Measurements from ENCODE around the gene FSTL1.

Gene FSTL1

DNA sequence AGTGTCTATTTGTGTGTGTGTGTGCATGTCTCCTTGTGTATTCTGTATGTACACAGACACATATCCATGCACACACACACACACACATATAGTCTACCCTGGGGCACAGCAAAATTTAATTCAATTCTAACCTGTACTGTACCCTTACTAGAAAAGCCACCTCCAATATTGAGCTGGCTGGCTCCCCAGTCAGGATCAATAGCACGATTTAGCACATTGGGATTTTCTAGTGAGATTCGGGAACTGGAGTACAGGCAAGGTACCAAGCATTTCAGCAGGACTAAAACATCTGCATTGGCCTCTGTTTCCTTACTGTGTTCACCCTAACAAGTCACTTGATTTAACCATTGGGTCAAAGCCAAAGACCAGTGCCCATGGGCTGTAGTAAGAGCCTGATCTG is 13.2 kb downstream of the FSTL1 start:
- Histone ChIP-seq H2BK120ac (ENCODE audit: low read depth, low read length) (no peak overlapping the region), H3K4ac (ENCODE audit: low read length) (no peak overlapping the region), H2BK5ac (ENCODE audit: low read length) (no peak overlapping the region), H4K91ac (ENCODE audit: low read depth, low read length, poor library complexity) (no peak overlapping the region), H2AFZ (ENCODE audit: low read length) (no peak overlapping the region), H3K36me3 (replicated peaks in 1 of 2; ENCODE audit: control insufficient read depth in 2 of 2, insufficient read depth in 2 of 2, low read length in 2 of 2) (peaks cover 17 to 47% of the 10 kb centered on the region in 2 donors), H3K18ac (ENCODE audit: low read length) (no peak overlapping the region), H3K79me1 (ENCODE audit: low read depth, low read length) (peaks cover 4% of the 10 kb centered on the region), H3K4me2 (ENCODE audit: insufficient read depth, low read length, poor library complexity, severe bottlenecking) (no peak overlapping the region), H3K27me3 (ENCODE audit: control insufficient read depth in 3 of 3, insufficient read depth in 3 of 3, low read depth in 1 of 3, low read length in 3 of 3) (no peaks in the 10 kb centered on the region), H2BK12ac (ENCODE audit: low read length) (no peak overlapping the region), H3K23ac (ENCODE audit: low read depth, low read length, poor library complexity) (no peak overlapping the region), H3K14ac (ENCODE audit: low read length) (no peak overlapping the region), H3K9ac (ENCODE audit: low read depth, low read length, poor library complexity) (no peak overlapping the region), H3K9me3 (replicated peaks in 1 of 2; ENCODE audit: control insufficient read depth in 2 of 2, insufficient read depth in 1 of 2, low read depth in 1 of 2, low read length in 2 of 2) (peaks cover 0 to 4% of the 10 kb centered on the region in 2 donors), H2BK15ac (ENCODE audit: low read length) (no peak overlapping the region), H3K4me3 (ENCODE audit: low read length in 2 of 2) (no peak overlapping the region), H2AK5ac (ENCODE audit: low read depth, low read length) (no peak overlapping the region), H3K4me1 (ENCODE audit: control insufficient read depth in 2 of 2, insufficient read depth in 1 of 2, low read depth in 1 of 2, low read length in 2 of 2) (peaks cover 2 to 7% of the 10 kb centered on the region in 2 donors), H3K27ac (replicated peaks; ENCODE audit: low read length) (no peak overlapping the region), H4K8ac (ENCODE audit: low read depth, low read length) (no peak overlapping the region)
- WGBS, 2 donors (ENCODE audit: extremely low coverage in 2 of 2, insufficient read length in 2 of 2, insufficient replicate concordance in 1 of 2): no CpG with 5 or more reads among the region's 2 CpGs
- no peak for DNase-seq (ENCODE audit: low spot score)

GRCh38 chr3:120436523-120437050 is 14.2 kb downstream of the FSTL1 start:
- Histone ChIP-seq H2BK15ac (ENCODE audit: low read length) (no peak overlapping the region), H3K4me1 (ENCODE audit: control insufficient read depth in 2 of 2, insufficient read depth in 1 of 2, low read depth in 1 of 2, low read length in 2 of 2) (peaks cover 9 to 11% of the 10 kb centered on the region in 2 donors), H3K4ac (ENCODE audit: low read length) (peak overlapping the region; percentile 77), H3K18ac (ENCODE audit: low read length) (no peak overlapping the region), H2AFZ (ENCODE audit: low read length) (no peak overlapping the region), H4K91ac (ENCODE audit: low read depth, low read length, poor library complexity) (no peak overlapping the region), H3K9me3 (replicated peaks in 1 of 2; ENCODE audit: control insufficient read depth in 2 of 2, insufficient read depth in 1 of 2, low read depth in 1 of 2, low read length in 2 of 2) (peaks cover 0 to 4% of the 10 kb centered on the region in 2 donors), H3K4me3 (ENCODE audit: low read length in 2 of 2) (no peak overlapping the region), H2BK5ac (ENCODE audit: low read length) (no peak overlapping the region), H3K14ac (ENCODE audit: low read length) (no peak overlapping the region), H3K36me3 (replicated peaks in 1 of 2; ENCODE audit: control insufficient read depth in 2 of 2, insufficient read depth in 2 of 2, low read length in 2 of 2) (peaks cover 17 to 45% of the 10 kb centered on the region in 2 donors), H3K27me3 (ENCODE audit: control insufficient read depth in 3 of 3, insufficient read depth in 3 of 3, low read depth in 1 of 3, low read length in 3 of 3) (no peaks in the 10 kb centered on the region), H3K9ac (ENCODE audit: low read depth, low read length, poor library complexity) (peak overlapping the region; percentile 5), H3K4me2 (ENCODE audit: insufficient read depth, low read length, poor library complexity, severe bottlenecking) (no peak overlapping the region), H2AK5ac (ENCODE audit: low read depth, low read length) (no peak overlapping the region), H3K23ac (ENCODE audit: low read depth, low read length, poor library complexity) (no peak overlapping the region), H4K8ac (ENCODE audit: low read depth, low read length) (no peak overlapping the region), H2BK120ac (ENCODE audit: low read depth, low read length) (no peak overlapping the region), H3K27ac (replicated peaks; ENCODE audit: low read length) (no peak overlapping the region), H3K79me1 (ENCODE audit: low read depth, low read length) (peaks cover 4% of the 10 kb centered on the region), H2BK12ac (ENCODE audit: low read length) (no peak overlapping the region)
- DNase-seq (ENCODE audit: low spot score): no peak
- WGBS, 2 donors (ENCODE audit: extremely low coverage in 2 of 2, insufficient read length in 2 of 2, insufficient replicate concordance in 1 of 2): no CpG with 5 or more reads among the region's 4 CpGs

DNA sequence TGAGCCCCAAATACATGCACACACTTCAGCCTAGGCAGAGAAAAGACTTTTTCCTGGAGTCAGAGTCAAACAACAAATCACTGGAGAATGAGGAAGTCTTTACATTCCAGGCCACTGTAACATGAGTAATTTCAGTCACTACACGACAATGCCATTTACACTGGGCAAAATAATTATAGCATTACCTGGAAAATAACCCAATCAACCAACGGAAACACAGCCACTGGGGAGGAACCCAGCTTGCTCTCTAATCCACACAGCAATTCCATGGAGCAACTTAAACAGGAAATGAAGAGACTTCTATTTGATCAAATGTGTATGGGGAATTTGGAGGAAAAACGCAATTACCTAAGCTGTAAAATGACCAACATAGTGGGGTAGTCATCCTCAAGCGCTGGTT is 15.2 kb downstream of the FSTL1 start:
- Histone ChIP-seq H3K9ac (ENCODE audit: low read depth, low read length, poor library complexity) (no peak overlapping the region), H3K4me2 (ENCODE audit: insufficient read depth, low read length, poor library complexity, severe bottlenecking) (no peak overlapping the region), H2BK120ac (ENCODE audit: low read depth, low read length) (no peak overlapping the region), H2AK5ac (ENCODE audit: low read depth, low read length) (no peak overlapping the region), H3K18ac (ENCODE audit: low read length) (no peak overlapping the region), H3K4me3 (ENCODE audit: low read length in 2 of 2) (no peak overlapping the region), H2BK12ac (ENCODE audit: low read length) (no peak overlapping the region), H3K36me3 (replicated peaks in 1 of 2; ENCODE audit: control insufficient read depth in 2 of 2, insufficient read depth in 2 of 2, low read length in 2 of 2) (peaks cover 11 to 44% of the 10 kb centered on the region in 2 donors), H3K14ac (ENCODE audit: low read length) (no peak overlapping the region), H2BK15ac (ENCODE audit: low read length) (no peak overlapping the region), H2BK5ac (ENCODE audit: low read length) (no peak overlapping the region), H3K79me1 (ENCODE audit: low read depth, low read length) (peaks cover 4% of the 10 kb centered on the region), H3K23ac (ENCODE audit: low read depth, low read length, poor library complexity) (no peak overlapping the region), H4K91ac (ENCODE audit: low read depth, low read length, poor library complexity) (no peak overlapping the region), H3K4me1 (ENCODE audit: control insufficient read depth in 2 of 2, insufficient read depth in 1 of 2, low read depth in 1 of 2, low read length in 2 of 2) (peaks cover 9 to 11% of the 10 kb centered on the region in 2 donors), H3K27ac (replicated peaks; ENCODE audit: low read length) (no peak overlapping the region), H3K9me3 (replicated peaks in 1 of 2; ENCODE audit: control insufficient read depth in 2 of 2, insufficient read depth in 1 of 2, low read depth in 1 of 2, low read length in 2 of 2) (peaks cover 0 to 4% of the 10 kb centered on the region in 2 donors), H2AFZ (ENCODE audit: low read length) (no peak overlapping the region), H3K27me3 (ENCODE audit: control insufficient read depth in 3 of 3, insufficient read depth in 3 of 3, low read depth in 1 of 3, low read length in 3 of 3) (no peaks in the 10 kb centered on the region), H4K8ac (ENCODE audit: low read depth, low read length) (no peak overlapping the region), H3K4ac (ENCODE audit: low read length) (no peak overlapping the region)
- no CpG with 5 or more reads among the region's 4 CpGs for WGBS, 2 donors (ENCODE audit: extremely low coverage in 2 of 2, insufficient read length in 2 of 2, insufficient replicate concordance in 1 of 2)
- no peak for DNase-seq (ENCODE audit: low spot score)

GRCh38 chr3:120433662-120434331 is 17.0 kb downstream of the FSTL1 start:
- WGBS, 2 donors (ENCODE audit: extremely low coverage in 2 of 2, insufficient read length in 2 of 2, insufficient replicate concordance in 1 of 2): no CpG with 5 or more reads among the region's 4 CpGs
- no peak overlapping the region for H4K8ac ChIP-seq (ENCODE audit: low read depth, low read length)
- peak overlapping the region; percentile 22 for H3K18ac ChIP-seq (ENCODE audit: low read length)
- peaks cover 11% of the 10 kb centered on the region in 2 donors for H3K4me1 ChIP-seq (ENCODE audit: control insufficient read depth in 2 of 2, insufficient read depth in 1 of 2, low read depth in 1 of 2, low read length in 2 of 2)
- no peaks in the 10 kb centered on the region for H3K27me3 ChIP-seq (ENCODE audit: control insufficient read depth in 3 of 3, insufficient read depth in 3 of 3, low read depth in 1 of 3, low read length in 3 of 3)
- H3K79me1 ChIP-seq (ENCODE audit: low read depth, low read length): peaks cover 2% of the 10 kb centered on the region
- no peak overlapping the region for H2AFZ ChIP-seq (ENCODE audit: low read length)
- no peak overlapping the region for H2BK15ac ChIP-seq (ENCODE audit: low read length)
- DNase-seq (ENCODE audit: low spot score): no peak
- H3K9ac ChIP-seq (ENCODE audit: low read depth, low read length, poor library complexity): no peak overlapping the region
- no peak overlapping the region for H3K4me2 ChIP-seq (ENCODE audit: insufficient read depth, low read length, poor library complexity, severe bottlenecking)
- H3K9me3 ChIP-seq (replicated peaks in 1 of 2; ENCODE audit: control insufficient read depth in 2 of 2, insufficient read depth in 1 of 2, low read depth in 1 of 2, low read length in 2 of 2): peaks cover 0 to 4% of the 10 kb centered on the region in 2 donors
- no peak overlapping the region for H4K91ac ChIP-seq (ENCODE audit: low read depth, low read length, poor library complexity)
- H3K4ac ChIP-seq (ENCODE audit: low read length): no peak overlapping the region
- H3K36me3 ChIP-seq (replicated peaks in 1 of 2; ENCODE audit: control insufficient read depth in 2 of 2, insufficient read depth in 2 of 2, low read length in 2 of 2): peaks cover 2 to 39% of the 10 kb centered on the region in 2 donors
- no peak overlapping the region for H3K27ac ChIP-seq (replicated peaks; ENCODE audit: low read length)
- no peak overlapping the region for H2AK5ac ChIP-seq (ENCODE audit: low read depth, low read length)
- no peak overlapping the region for H3K23ac ChIP-seq (ENCODE audit: low read depth, low read length, poor library complexity)
- no peak overlapping the region for H2BK12ac ChIP-seq (ENCODE audit: low read length)
- H2BK120ac ChIP-seq (ENCODE audit: low read depth, low read length): no peak overlapping the region
- H3K4me3 ChIP-seq (ENCODE audit: low read length in 2 of 2): no peak overlapping the region
- H2BK5ac ChIP-seq (ENCODE audit: low read length): no peak overlapping the region
- H3K14ac ChIP-seq (ENCODE audit: low read length): no peak overlapping the region
